NCI-H345 (cell line): ENCODE data around the gene UGT1A1.
"Not testable (repeated sequence)": the region's sequence is repeated elsewhere in the genome, so short reads cannot be mapped to it uniquely, and the experiment has no call there.

Experiments used
- DNase-seq: peaks from one replicate; lab custom pipeline; 2025; lab: John Stamatoyannopoulos, UW

Gene UGT1A1

GRCh38 chr2:233760043-233760442, at the start of gene UGT1A1:
TSS of gene UGT1A1 (plus strand) at chr2:233760270. CDS start at chr2:233760288, 18 bp downstream.
- DNase-seq, result no peak

- peak; percentile 79 for DNase-seq
Measured at GRCh38 chr2:233711312-233712008, 48.6 kb upstream of the UGT1A1 start.

GRCh38 chr2:233712611-233713261, 47.3 kb upstream of the UGT1A1 start, which contains the start of gene UGT1A5:
TSS of gene UGT1A5 (plus strand) at chr2:233712907. CDS start at chr2:233712992, 85 bp downstream.
- DNase-seq, result no peak

GRCh38 chr2:233713262-233713615, 46.8 kb upstream of the UGT1A1 start:
- no peak for DNase-seq

GRCh38 chr2:233714121-233714520, 45.9 kb upstream of the UGT1A1 start:
- no peak for DNase-seq

GRCh38 chr2:233718552-233718951, 41.5 kb upstream of the UGT1A1 start, which contains the start of gene UGT1A4:
TSS of gene UGT1A4 (plus strand) at chr2:233718736. CDS start at chr2:233718821, 85 bp downstream.
- DNase-seq, result no peak

GRCh38 chr2:233728723-233729301, 31.3 kb upstream of the UGT1A1 start, which contains the start of gene UGT1A3:
TSS of gene UGT1A3 (plus strand) at chr2:233729042. CDS start at chr2:233729127, 85 bp downstream.
- no peak for DNase-seq

GRCh38 chr2:233736868-233737653, 23.0 kb upstream of the UGT1A1 start:
- not testable (repeated sequence) for DNase-seq

- DNase-seq, result no peak
Measured at GRCh38 chr2:233740870-233741269, 19.2 kb upstream of the UGT1A1 start.

GRCh38 chr2:233743464-233744259, 16.4 kb upstream of the UGT1A1 start:
- DNase-seq, result no peak

- no peak for DNase-seq
Measured at GRCh38 chr2:233745073-233745755, 14.9 kb upstream of the UGT1A1 start.

GRCh38 chr2:233745838-233746237, 14.2 kb upstream of the UGT1A1 start:
- not testable (repeated sequence) for DNase-seq

GRCh38 chr2:233746475-233747282, 13.4 kb upstream of the UGT1A1 start:
- DNase-seq, result no peak

- no peak for DNase-seq
Measured at GRCh38 chr2:233747283-233747544, 12.9 kb upstream of the UGT1A1 start.

- not testable (repeated sequence) for DNase-seq
Measured at GRCh38 chr2:233750689-233751088, 9.4 kb upstream of the UGT1A1 start.

GRCh38 chr2:233751212-233752009, 8.7 kb upstream of the UGT1A1 start:
- DNase-seq, result not testable (repeated sequence)

GRCh38 chr2:233754872-233755611, 5.0 kb upstream of the UGT1A1 start:
- no peak for DNase-seq

- DNase-seq, result no peak
Measured at GRCh38 chr2:233756429-233757081, 3.5 kb upstream of the UGT1A1 start.
